Neutrophil (primary cell): ENCODE results near the gene TIMM17A.

Experiments used
- H3K27ac ChIP-seq: fragments of 200-600 bp; sonication (generic); 2 replicates; pipeline ENCODE4 v1.5.1; 2016; ENCODE audit warnings: mild to moderate bottlenecking, moderate library complexity
- H3K27me3 ChIP-seq: fragments of 200-600 bp; sonication (generic); 2 replicates; pipeline ENCODE4 v1.6.0; 2016; ENCODE audit warnings: mild to moderate bottlenecking
- H3K36me3 ChIP-seq: fragments of 200-600 bp; sonication (generic); 2 replicates; pipeline ENCODE4 v1.5.1; 2017
- H3K4me1 ChIP-seq, 2 experiments: fragments of 200-600 bp in 1 of 2; sonication (generic) in 1 of 2; 1 replicate in 1 of 2; 2 replicates in 1 of 2; pipeline versions ENCODE4 v1.5.1 to v1.6.1; 2013 to 2016; ENCODE audit warnings: low read depth in 1 of 2, low read length in 1 of 2, mild to moderate bottlenecking in 1 of 2, moderate library complexity in 1 of 2; ENCODE audit not compliant: control insufficient read depth in 1 of 2, insufficient read depth in 1 of 2
- H3K4me3 ChIP-seq, 2 experiments: fragments of 200-600 bp in 1 of 2; sonication (generic) in 1 of 2; 1 replicate in 1 of 2; 2 replicates in 1 of 2; pipeline ENCODE4 v1.5.1; 2013 to 2016; ENCODE audit warnings: low read depth in 1 of 2, low read length in 1 of 2, mild to moderate bottlenecking in 1 of 2, moderate library complexity in 1 of 2
- H3K9me3 ChIP-seq: fragments of 200-600 bp; sonication (generic); 2 replicates; pipeline ENCODE4 v1.5.1; 2016
- CTCF ChIP-seq: fragments of 200-600 bp; sonication (generic); IDR thresholded peaks from 2 replicates; pipeline ENCODE4 v1.5.1; 2016; ENCODE audit warnings: antibody characterized with exemption

The TIMM17A gene

GRCh38 chr1:201914456-201915235, 40.7 kb upstream of the TIMM17A start:
- no peak for TF ChIP-seq CTCF
- H3K4me3 ChIP-seq, result no peak overlapping the region
- H3K9me3 ChIP-seq, result no peaks in the 10 kb centered on the region
- H3K27me3 ChIP-seq, result peaks cover 9% of the 10 kb centered on the region
- H3K4me1 ChIP-seq, result no peaks in the 10 kb centered on the region
- no peak overlapping the region for H3K27ac ChIP-seq
- H3K36me3 ChIP-seq, result no peaks in the 10 kb centered on the region

GRCh38 chr1:201916649-201917249, 38.6 kb upstream of the TIMM17A start:
- no peak overlapping the region for H3K27ac ChIP-seq
- no peaks in the 10 kb centered on the region for H3K9me3 ChIP-seq
- no peak for TF ChIP-seq CTCF
- H3K4me3 ChIP-seq, result no peak overlapping the region
- H3K36me3 ChIP-seq, result no peaks in the 10 kb centered on the region
- peaks cover 9% of the 10 kb centered on the region for H3K27me3 ChIP-seq
- no peaks in the 10 kb centered on the region for H3K4me1 ChIP-seq

GRCh38 chr1:201917362-201918033, 37.8 kb upstream of the TIMM17A start:
- no peaks in the 10 kb centered on the region for H3K36me3 ChIP-seq
- H3K4me3 ChIP-seq, result no peak overlapping the region
- TF ChIP-seq CTCF, result no peak
- no peaks in the 10 kb centered on the region for H3K9me3 ChIP-seq
- no peaks in the 10 kb centered on the region for H3K4me1 ChIP-seq
- no peak overlapping the region for H3K27ac ChIP-seq
- peaks cover 9% of the 10 kb centered on the region for H3K27me3 ChIP-seq

GRCh38 chr1:201918343-201918742, 37.0 kb upstream of the TIMM17A start:
- Histone ChIP-seq H3K36me3 (no peaks in the 10 kb centered on the region), H3K27ac (no peak overlapping the region), H3K4me3 (no peak overlapping the region), H3K27me3 (peaks cover 9% of the 10 kb centered on the region), H3K4me1 (no peaks in the 10 kb centered on the region), H3K9me3 (no peaks in the 10 kb centered on the region)
- no peak for TF ChIP-seq CTCF

- Histone ChIP-seq H3K4me3 (no peak overlapping the region), H3K27ac (no peak overlapping the region), H3K4me1 (no peaks in the 10 kb centered on the region), H3K27me3 (peaks cover 6% of the 10 kb centered on the region), H3K9me3 (no peaks in the 10 kb centered on the region), H3K36me3 (no peaks in the 10 kb centered on the region)
- no peak for TF ChIP-seq CTCF
Observed at GRCh38 chr1:201921952-201922558, 33.2 kb upstream of the TIMM17A start.
